ENCODE results near the gene KRT86.

GRCh38 chr12:52310622-52311284 lies 36.3 kb downstream of the KRT86 start:
- TF ChIP-seq ZXDC (CRISPR knock-in tag; IDR thresholded peaks at IDR 0.05) (no peak), MIER3 (CRISPR knock-in tag; IDR thresholded peaks at IDR 0.05; ENCODE audit: borderline replicate concordance) (no peak), ZNF460 (CRISPR knock-in tag; IDR thresholded peaks at IDR 0.05; ENCODE audit: borderline replicate concordance) (no peak), TFAP4 (IDR thresholded peaks at IDR 0.05; ENCODE audit: borderline replicate concordance, low read depth) (no peak), ZNF589 (CRISPR knock-in tag; conservative IDR thresholded peaks at IDR 0.05) (no peak), ZNF549 (CRISPR knock-in tag; IDR thresholded peaks at IDR 0.05) (no peak), TBL1XR1 (IDR thresholded peaks at IDR 0.05; ENCODE audit: borderline replicate concordance, low read length, partially characterized antibody) (no peak), ZFP36 (IDR thresholded peaks at IDR 0.05; ENCODE audit: borderline replicate concordance, low read depth, low read length, partially characterized antibody) (no peak)

All from HepG2 (cell line).